MM.1S (cell line): Measurements from ENCODE around the gene KIF9.

Source experiments
- CTCF ChIP-seq: fragments of 300-600 bp; sonication (generic); IDR thresholded peaks from 2 replicates; pipeline ENCODE4 v1.5.1; 2016; ENCODE audit warnings: antibody characterized with exemption, low read length, mixed read lengths
- EZH2 ChIP-seq: fragments of 300-600 bp; sonication (generic); optimal IDR thresholded peaks from 2 replicates; pipeline ENCODE3; 2017; ENCODE audit warnings: low read depth, mild to moderate bottlenecking, antibody characterized with exemption, low read length, mixed read lengths

GRCh38 chr3:47250309-47251060 is 32.1 kb downstream of the KIF9 start:
- TF ChIP-seq CTCF = peak; percentile 34
- no peak for TF ChIP-seq EZH2
